HG02763 (cell line): ENCODE measurements around the gene LGALS1.

Experiments used
- ATAC-seq: cut with Tn5 transposase; IDR thresholded peaks from one replicate; pipeline ENCODE4 v1.9.1; 2021; ENCODE audit warnings: mild to moderate bottlenecking, moderate library complexity; ENCODE audit not compliant: unreplicated experiment

LGALS1 gene

DNA sequence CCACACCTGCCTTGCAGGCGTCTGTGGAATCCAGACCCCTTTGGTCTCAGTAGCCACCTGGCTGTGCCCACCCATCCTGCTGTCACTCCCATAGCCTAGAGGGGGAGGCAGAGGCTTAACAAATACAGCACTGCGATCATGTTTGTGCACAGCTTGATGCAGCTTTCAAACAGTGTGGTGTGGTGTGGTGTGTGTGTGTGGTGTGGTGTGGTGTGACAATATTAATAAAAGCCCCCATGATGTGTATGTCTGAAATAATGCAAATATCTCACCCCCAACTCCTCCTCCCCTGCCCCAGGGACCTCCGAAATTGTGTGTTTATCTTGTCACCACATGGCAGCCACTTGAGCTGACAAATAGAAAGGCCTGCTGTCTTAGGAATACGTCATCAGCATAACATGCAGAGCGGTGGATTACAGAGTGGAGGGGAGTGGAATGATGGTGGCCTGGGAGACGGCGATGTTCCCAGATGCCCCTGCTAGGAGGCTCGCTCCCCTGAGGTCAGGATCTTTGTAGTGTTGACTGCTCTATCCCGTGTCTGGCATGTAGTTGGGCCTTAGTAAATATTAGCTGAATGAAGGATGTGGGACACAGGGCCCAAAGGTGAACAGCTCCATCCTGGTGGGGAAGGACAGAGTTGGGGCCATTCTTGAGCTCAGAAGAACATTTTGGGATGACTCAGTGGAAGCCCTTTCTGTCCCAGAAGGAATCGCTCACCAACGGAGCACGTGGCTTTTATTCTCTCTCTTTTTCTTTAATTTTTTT, 14.1 kb upstream of the LGALS1 start:
- ATAC-seq, result no peak

DNA sequence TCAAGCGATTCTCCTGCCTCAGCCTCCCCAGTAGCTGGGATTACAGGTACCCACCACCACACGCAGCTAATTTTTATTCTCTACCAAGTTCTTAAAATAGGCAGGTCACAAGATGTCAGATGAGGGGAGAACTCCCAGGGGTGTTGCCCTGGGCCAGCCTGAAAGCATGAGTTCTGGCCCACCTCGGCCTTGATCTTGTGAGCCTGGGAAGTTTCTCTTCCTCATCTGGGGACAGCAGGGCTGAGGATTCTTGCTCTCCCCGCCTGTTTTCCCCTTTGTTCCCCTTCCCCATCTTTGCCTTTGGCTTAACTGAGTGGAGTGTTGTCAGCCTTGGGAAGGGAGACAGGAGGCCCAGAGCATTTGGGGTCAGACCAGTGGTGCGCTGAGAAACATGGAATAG, 13.4 kb upstream of the LGALS1 start:
- no peak for ATAC-seq

DNA sequence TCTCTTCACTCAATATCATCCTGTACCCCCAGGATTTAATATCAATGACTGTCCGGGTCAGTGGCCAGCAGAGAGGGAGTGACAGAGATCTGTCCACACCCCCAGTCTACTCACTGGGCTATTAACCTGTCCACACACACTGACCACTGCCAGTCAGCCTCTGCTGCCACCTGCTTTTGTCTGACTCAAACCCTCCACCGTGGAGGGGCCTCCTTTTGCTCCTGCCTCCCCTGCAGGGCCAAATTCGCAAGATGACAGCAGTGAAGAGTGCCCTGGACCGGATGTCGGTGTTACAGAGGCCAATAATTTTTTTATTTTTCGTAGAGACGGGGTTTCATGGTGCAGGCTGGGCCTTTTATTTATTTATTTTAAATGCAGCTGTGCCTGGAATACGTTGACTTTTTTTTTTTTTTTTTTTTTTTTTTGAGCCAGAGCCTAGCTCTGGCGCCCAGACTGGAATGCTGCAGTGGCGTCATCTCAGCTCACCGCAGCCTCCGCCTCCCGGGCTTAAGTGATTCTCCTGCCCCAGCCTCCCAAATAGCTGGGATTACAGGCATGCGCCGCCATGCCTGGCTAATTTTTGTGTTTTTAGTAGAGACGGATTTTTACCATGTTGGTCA, 11.8 kb upstream of the LGALS1 start:
- ATAC-seq, result no peak

DNA sequence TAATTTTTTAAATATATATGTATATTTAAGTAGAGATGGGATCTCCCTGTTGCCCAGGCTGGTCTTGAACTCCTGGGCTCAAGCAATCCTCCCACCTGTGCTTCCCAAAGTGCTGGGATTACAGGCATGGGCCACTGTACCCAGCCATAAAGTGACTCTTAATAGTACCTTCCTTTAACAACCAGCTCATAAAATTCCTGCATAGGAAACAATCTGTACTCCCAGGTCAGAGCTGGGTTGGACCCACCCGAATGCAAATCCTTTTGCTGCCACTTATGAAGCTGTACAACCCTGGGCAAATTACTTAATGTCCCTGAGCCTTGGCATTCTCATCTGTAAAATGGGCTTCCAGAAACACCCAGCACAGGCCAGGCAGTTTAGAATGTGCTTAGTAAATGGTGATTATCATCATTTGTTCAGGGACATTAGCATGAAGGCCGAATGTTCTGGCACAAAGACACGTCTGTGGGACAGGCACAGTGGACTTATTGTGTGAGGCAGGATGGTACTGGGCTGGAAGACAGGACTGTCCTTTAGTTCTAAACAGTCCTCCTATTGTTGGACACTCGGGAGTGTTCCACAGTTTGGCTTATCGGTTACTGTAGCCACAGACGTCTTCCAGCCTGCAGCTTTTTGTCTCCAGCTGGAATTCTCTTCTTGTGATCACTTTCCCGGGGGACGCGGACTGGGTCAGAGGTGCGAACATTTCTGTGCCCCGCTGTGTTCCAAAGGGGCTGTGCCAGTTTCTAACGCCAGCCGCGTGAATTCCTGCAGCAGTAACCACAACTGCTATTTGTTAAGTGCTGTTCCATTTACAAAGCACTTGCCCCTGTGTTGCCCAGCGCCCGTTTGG, 11.0 kb upstream of the LGALS1 start:
- no peak for ATAC-seq

DNA sequence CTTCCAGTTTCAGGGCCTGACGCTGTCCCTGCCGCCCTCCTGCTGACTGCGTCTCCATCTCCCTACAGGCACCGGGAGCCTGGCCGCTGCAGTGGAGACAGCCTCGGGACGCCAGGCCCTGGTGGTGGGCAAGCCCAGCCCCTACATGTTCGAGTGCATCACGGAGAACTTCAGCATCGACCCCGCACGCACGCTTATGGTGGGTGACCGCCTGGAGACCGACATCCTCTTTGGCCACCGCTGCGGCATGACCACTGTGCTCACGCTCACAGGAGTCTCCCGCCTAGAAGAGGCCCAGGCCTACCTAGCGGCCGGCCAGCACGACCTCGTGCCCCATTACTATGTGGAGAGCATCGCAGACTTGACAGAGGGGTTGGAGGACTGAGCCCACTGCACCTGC, 9.9 kb upstream of the LGALS1 start:
- no peak for ATAC-seq

DNA sequence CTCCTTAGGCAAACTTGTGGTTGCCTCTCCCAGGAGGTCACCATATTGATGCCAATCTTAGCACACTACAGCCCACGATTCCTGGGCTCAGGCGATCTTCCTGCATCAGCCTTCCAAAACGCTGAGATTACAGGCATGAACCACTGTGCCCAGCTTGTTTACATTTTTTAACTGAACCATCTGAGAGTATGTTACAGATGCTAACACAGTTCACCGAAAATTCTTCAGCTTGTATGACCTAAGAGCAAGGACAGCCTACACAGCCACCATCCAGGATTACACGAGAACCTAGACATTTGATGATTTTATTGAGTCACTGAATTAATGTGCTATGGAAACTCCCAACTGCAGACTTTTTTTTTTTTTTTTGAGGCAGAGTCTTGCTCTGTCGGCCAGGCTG, 5.8 kb upstream of the LGALS1 start:
- no peak for ATAC-seq

DNA sequence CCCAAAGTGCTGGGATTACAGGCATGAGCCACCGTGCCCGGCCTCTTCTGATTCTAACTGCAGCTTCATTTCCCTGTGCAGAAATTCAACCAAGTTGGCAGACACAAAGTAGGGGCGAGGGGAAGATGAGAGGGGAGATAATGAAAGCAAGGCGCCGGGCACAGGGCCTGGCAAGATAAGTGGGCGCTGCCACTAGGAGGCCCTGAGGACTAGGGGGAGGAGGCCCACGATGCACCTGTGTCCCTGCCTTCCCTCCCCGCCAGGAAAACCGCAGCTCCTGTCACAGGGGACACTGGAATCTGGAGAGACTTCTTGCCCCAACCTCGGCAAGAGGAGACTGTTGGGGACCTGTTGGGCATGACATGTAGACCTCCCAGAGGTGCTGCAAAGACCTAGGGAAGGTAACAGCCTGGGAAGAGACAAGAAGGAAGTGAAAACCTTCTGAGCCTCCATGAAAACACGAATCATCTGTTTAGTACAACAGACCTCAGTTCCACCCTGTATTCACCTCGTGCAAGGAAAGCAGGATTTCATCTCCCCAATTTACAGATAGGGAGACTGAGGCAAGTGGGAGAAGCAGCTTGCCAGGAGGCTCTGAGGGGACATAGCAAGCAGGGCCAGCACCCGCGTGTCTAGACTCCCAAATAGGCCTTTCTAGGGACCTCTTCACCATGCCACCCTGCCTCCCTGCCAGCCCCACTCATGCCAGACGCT, 3.1 kb upstream of the LGALS1 start:
- ATAC-seq, result no peak

DNA sequence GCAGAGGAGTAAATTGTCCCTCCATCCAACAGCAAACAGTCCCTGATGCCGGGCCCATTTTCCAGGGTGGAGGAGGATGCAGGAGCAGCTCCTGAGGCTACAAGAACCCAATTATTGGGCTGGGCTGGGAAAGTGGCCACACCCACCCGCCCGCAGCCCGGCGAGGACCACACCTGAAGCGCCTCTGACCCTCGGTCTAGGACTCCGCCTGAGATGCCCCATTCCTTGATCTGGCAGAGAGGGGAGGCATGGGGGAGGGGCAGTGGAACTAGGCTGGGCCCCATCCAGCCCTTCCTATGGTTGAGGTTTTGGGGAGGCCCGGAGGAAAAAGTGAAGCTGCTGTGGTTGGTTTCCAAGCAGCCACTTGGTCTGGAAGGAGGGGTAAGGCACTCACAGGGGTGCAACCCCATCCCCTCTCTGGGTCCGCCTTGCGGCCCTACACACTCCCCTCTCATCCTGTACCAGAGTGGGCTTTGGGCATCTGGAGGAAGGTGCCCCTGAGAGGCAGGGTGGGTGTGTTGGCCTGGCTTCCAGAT, 2.4 kb upstream of the LGALS1 start:
- ATAC-seq, result no peak

DNA sequence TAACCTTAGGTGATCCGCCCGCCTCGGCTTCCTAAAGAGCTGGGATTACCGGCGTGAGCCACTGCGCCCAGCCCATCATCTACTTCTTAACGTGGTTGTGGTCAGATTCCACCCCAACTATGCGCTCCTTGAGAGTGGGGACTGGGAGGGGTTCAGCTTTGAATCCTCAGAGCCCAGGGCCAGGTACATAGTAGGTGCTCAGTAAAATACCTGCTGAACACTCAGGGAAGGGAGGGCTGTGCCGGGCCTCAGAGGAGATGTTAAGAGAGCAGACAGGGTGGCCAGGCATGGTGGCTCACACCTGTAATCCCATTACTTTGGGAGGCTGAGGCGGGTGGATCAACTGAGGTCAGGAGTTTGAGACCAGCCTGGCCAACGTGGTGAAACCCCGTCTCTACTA, 1.2 kb upstream of the LGALS1 start:
- no peak for ATAC-seq

DNA sequence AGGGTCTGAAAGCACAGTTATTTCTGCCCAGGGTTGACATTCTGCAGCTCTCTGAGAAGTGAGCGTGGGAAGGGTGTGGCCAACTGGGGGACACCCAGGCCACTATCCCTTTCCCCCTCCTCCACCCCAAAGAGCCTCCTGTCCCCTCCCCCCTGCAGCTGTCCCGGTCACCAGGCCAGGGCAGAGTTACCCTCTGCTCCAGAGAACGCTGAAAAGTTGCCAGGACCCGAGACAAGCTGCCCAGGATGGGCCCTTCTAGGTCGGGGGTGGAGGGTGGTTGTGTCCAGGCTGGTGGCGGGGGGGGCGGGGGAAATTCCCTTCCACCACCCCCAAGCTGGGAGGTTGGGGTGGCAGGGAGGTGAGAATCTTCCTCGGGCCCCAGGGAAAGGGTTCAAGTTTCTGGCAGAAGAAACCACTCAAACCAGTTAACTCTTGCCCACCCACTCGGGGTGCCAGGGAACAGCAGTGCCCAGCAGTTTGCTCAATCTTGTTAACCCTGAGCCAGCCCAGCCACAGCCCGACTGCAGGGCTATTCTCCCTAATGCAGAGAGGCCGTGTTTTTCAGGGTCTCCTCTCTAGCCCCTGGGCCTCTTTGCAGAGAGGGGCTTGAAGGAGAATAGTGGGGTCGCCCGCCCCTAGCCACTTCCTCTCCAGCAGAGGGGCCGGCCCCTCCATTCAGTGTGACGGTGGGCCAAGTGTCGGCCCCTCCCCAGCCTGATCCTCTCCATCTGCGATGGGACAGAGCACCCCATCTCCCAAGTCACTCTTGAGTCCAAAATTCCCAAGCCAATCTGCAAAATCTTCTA, 697 bp downstream of the LGALS1 start:
- ATAC-seq, result no peak

DNA sequence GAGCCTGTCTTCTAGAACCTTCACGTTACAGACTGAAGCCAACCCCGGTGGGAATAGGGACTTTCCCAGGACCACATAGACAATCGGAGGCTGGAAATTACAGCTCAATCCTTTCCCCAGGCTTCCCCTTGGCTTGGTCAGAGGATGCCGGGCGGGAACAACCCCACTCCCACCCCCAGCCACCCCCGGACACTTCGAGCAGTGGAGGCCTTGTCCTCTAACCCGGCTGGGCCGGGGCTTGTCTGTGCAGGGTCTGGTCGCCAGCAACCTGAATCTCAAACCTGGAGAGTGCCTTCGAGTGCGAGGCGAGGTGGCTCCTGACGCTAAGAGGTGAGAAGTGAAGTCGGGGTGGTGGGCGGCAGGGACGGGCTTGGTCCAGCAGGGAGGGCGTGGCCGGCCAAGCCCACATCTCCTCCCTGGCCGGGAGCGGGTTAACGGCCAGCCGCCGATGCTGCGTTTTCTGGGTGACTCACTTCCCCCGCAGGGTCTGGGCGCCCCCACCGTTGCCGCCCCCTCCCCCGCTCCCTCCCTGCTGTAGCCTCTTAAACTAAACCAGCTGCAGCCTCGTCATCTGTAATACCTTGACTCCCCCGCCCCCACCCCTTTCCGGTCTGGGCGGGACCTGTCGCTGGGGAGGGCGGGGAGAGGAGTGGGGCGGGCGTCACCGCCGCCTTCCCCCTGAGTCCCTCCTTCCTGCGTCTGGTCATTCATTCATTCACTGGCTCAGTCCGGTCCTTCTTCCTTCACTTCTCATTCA, 1.5 kb downstream of the LGALS1 start:
- peak; percentile 50 for ATAC-seq

DNA sequence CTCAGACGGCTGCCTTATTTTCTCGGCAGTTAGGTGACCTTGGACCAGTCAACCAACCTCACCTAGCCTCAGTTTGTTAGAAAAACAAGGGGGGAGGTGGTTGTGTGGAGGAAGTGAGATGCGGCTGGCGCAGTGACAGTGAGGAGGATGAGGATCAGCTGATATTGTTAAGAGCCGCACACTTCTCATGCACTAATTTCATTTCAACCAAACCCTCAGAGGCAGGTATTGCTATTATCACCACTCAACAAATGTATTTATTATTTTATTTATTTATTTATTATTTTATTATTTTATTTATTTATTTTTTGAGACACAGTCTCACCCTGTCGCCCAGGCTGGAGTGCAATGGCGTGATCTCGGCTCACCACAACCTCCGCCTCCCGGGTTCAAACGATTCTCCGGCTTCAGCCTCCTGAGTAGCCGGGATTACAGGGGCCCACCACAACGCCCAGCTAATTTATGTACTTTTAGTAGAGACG, 2.1 kb downstream of the LGALS1 start:
- ATAC-seq, result no peak

DNA sequence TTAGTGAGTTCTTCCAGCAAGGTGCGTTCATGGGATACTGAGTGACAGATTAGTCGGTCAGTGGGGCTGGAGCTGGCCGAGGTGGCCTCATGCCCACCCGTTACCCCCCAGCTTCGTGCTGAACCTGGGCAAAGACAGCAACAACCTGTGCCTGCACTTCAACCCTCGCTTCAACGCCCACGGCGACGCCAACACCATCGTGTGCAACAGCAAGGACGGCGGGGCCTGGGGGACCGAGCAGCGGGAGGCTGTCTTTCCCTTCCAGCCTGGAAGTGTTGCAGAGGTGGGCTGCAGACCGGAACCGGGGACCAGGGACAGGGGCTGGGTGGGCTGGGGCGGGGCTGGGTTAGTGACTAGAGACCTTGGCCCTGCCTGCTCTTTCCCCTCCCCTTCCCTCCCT, 2.9 kb downstream of the LGALS1 start:
- ATAC-seq, result no peak

DNA sequence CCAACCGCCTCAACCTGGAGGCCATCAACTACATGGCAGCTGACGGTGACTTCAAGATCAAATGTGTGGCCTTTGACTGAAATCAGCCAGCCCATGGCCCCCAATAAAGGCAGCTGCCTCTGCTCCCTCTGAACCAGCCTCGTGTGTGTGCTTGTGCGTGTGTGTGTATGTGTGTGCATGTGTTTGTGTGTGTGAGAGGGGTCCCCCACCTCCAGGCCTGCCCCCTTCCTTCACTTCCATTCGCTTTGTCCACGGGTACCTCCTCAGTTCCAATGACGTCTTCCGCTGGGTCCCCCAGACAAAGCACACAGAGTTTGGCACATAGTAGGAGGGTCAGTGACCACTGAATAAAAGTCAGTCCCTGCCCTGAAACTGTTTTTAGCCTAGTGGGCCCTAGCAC, 4.2 kb downstream of the LGALS1 start:
- ATAC-seq, result no peak

DNA sequence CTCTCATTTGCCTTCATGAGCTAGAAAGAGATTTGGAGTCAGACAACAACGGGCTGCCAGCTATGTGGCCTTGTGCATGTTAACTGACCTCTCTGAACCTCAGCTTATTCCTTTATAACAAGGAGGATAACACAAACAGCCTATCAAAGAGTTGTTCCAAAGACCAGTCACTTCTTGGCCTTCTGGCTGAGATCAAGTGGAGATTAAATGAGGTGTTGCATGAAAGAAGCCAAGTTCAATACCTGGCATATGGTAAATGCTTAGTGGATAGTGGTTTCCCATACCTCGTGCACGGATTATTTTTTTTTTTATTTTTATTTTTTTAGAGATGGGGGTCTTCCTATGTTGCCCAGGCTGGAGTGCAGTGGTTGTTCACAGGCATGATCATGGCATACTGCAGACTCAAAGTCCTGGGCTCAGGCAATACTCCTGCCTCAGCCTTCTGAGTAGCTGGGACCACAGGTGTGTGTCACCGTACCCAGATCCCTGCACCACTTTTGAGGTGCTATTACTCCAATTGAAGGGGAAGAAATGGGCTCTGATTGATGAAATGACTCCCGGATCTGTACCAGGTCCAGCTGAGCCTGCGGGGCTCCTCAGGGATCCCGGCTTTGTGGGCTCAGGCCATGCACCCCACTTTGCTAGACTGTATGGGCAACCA, 4.9 kb downstream of the LGALS1 start:
- no peak for ATAC-seq

DNA sequence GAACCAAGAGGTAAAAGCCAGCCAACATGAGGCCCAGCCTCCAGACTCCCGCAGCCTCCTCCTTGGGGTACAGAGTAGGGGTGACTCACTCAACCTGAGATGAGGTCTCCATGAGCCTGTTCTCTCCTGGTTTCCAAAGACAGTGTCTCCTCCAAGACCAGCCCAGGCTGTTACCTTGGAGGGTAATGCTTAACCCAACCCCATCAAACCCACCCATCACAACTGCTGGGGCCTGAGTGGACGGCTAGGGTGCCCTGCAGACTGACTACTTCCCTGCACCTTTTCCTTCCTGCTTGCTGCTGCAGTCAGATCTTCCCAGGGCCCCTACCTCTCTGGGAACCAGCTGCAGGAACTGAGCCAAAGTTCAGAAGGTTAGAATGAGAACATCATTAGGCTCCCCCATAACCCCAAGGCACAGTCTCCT, 5.6 kb downstream of the LGALS1 start:
- no peak for ATAC-seq

DNA sequence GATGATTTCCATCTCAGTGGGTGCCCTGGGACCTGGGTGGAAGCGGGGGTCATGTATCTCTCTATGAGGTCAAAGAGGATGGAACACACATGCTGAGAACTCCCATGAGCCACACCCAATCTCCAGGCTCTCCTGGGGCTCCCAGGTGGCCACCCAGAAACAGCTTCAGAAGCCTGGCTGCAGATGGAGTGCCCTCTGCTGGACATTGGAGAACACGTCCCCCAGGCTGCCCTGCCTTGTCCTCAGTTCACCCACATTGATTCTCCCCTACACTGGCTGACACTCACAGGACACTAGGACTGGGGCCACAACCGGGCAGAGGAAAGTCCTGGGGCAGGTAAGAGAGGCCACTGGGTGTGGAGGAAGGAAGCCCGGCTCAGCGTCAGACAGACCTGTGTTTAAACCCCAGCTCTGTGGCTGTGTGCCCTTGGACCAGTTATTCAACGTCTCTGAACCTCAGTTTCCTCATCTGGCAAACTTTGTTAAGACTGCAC, 6.2 kb downstream of the LGALS1 start:
- no peak for ATAC-seq

DNA sequence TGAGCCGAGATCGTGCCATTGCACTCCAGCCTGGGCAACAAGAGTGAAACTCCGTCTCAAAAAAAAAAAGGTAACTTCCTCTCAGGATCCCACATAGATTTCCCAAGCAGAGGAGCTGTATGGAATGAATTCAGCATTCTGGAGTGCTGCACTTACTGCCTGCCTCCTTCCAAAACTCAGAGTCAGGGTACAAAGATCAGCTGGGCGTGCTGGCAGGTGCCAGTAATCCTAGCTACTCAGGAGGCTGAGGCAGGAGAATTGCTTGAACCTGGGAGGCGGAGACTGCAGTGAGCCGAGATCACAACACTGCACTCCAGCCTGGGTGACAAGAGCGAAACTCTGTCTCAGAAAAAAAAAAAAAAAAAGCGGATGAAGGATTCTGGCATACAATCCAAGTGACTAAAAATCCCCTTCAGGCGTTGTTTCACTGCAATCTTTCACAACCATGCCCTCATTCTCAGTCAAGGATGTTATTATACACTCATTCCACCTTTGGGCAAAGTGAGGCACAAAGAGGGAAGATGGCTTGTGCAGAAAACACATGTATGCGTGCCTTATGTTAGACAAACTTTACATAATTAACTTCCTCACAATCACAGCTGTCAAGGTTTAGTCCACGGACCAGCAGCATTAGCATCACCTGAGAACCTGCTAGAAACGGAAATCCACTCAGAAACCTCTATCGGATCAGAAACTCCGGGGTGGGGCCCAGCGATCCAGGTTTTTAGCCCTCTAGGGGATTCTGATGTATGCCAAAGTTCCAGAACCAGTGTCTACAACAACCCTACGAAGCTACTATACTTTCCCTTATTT, 9.6 kb downstream of the LGALS1 start:
- ATAC-seq, result no peak
